CD8-positive, alpha-beta memory T cell (primary cell): ENCODE measurements around the gene RASA3. TPM values are rescaled to one million over a fixed set of nuclear protein-coding genes. Genes with fewer than 3 reads are reported as not detected.

Experiments
- CTCF ChIA-PET: fragments of 350-600 bp; sonication (Branson Sonifier 250); formaldehyde crosslinking; loops from one replicate; lab custom pipeline; 2021; ENCODE audit warnings: antibody characterized with exemption; lab: Charles Lee
- POLR2A ChIA-PET: fragments of 350-600 bp; sonication (Branson Sonifier 250); formaldehyde crosslinking; loops from one replicate; lab custom pipeline; 2021; ENCODE audit warnings: antibody characterized with exemption; lab: Charles Lee
- DNase-seq, 5 donors: peaks; one replicate each; pipeline versions ENCODE4 v3.0.0 to v3.0.0-alpha.2; 2020 to 2022; ENCODE audit warnings: mixed read lengths in 1 of 5
- H3K27ac ChIP-seq: one replicate; pipeline ENCODE4 v1.7.0; 2013; ENCODE audit warnings: low read depth, mild to moderate bottlenecking, low read length, moderate library complexity
- H3K27me3 ChIP-seq: 2 replicates; pipeline ENCODE4 v1.7.0; 2013; ENCODE audit warnings: low read length, mild to moderate bottlenecking; ENCODE audit not compliant: insufficient read depth, poor library complexity, severe bottlenecking
- H3K36me3 ChIP-seq: 2 replicates; pipeline ENCODE4 v1.7.0; 2013; ENCODE audit warnings: mild to moderate bottlenecking, low read length, moderate library complexity; ENCODE audit not compliant: insufficient read depth
- H3K4me1 ChIP-seq: 2 replicates; pipeline ENCODE4 v1.7.0; 2013; ENCODE audit warnings: mild to moderate bottlenecking, low read length, moderate library complexity; ENCODE audit not compliant: insufficient read depth
- H3K4me3 ChIP-seq: 2 replicates; pipeline ENCODE4 v1.7.0; 2013; ENCODE audit warnings: mild to moderate bottlenecking, low read length
- H3K9me3 ChIP-seq: 2 replicates; pipeline ENCODE4 v1.7.0; 2013; ENCODE audit warnings: mild to moderate bottlenecking, low read length
- H3K27ac Mint-ChIP-seq, 8 donors: one replicate each; pipeline ENCODE4 v1.8.0; 2020 to 2021; ENCODE audit warnings: mixed read lengths in 8 of 8, mild to moderate bottlenecking in 6 of 8, inconsistent platforms in 3 of 8, moderate library complexity in 3 of 8
- H3K27me3 Mint-ChIP-seq, 2 donors: one replicate each; pipeline ENCODE4 v1.8.0; 2020 to 2021; ENCODE audit warnings: mixed read lengths in 2 of 2, mild to moderate bottlenecking in 1 of 2, moderate library complexity in 1 of 2
- H3K36me3 Mint-ChIP-seq, 3 donors: one replicate each; pipeline ENCODE4 v1.8.0; 2020 to 2021; ENCODE audit warnings: mixed read lengths in 3 of 3, inconsistent platforms in 1 of 3, mild to moderate bottlenecking in 1 of 3
- H3K4me1 Mint-ChIP-seq, 3 donors: one replicate each; pipeline ENCODE4 v1.8.0; 2020 to 2021; ENCODE audit warnings: mixed read lengths in 3 of 3, inconsistent platforms in 1 of 3, mild to moderate bottlenecking in 1 of 3
- H3K4me3 Mint-ChIP-seq, 7 donors: one replicate each; pipeline ENCODE4 v1.8.0; 2020 to 2021; ENCODE audit warnings: mixed read lengths in 7 of 7, mild to moderate bottlenecking in 6 of 7, moderate library complexity in 4 of 7, inconsistent platforms in 2 of 7
- H3K9me3 Mint-ChIP-seq, 5 donors: one replicate each; pipeline ENCODE4 v1.8.0; 2020 to 2022; ENCODE audit warnings: mixed read lengths in 5 of 5, mild to moderate bottlenecking in 3 of 5, moderate library complexity in 2 of 5, inconsistent platforms in 1 of 5
- polyA plus RNA-seq: library from polyadenylated mRNA; unstranded; fragments of 300-500 nt; fragmentation: Illumina TruSeq; gene quantifications from one replicate; pipeline ENCODE4 v1.2.3, GENCODE V29; 2021
- total RNA-seq, 2 experiments: library from RNA; stranded (reverse); gene quantifications; one replicate each; pipeline ENCODE4 v1.2.3, GENCODE V29; 2021

Gene RASA3
- total and polyA plus RNA-seq, 3 experiments from 2014 or later: 26.4 to 123 (median 27.1) TPM

GRCh38 chr13:113951246-113951999 lies 181.0 kb downstream of the RASA3 start:
- Mint-ChIP-seq H3K4me1 (peaks cover 0 to 16% (median 7%) of the 10 kb centered on the region in 3 donors), H3K9me3 (peaks cover 0 to 6% (median 0%) of the 10 kb centered on the region in 5 donors), H3K36me3 (peaks cover 0 to 27% (median 11%) of the 10 kb centered on the region in 3 donors), H3K4me3 (peak overlapping the region in 2 of 7 donors; percentile 35 to 63), H3K27ac (peak overlapping the region in 2 of 8 donors; percentile 5 to 16), H3K27me3 (no peaks in the 10 kb centered on the region)
- H3K4me1 ChIP-seq: no peaks in the 10 kb centered on the region
- no peak overlapping the region for H3K27ac ChIP-seq
- ChIA-PET POLR2A (no interaction called here), CTCF (no interaction called here)
- no peak overlapping the region for H3K4me3 ChIP-seq
- H3K36me3 ChIP-seq: peaks cover 18% of the 10 kb centered on the region
- DNase-seq: peak in 4 of 5 donors; percentile 13 to 60 (median 30)
- H3K27me3 ChIP-seq: no peaks in the 10 kb centered on the region
- H3K9me3 ChIP-seq: no peaks in the 10 kb centered on the region

GRCh38 chr13:113950451-113951245 lies 181.8 kb downstream of the RASA3 start:
- Histone ChIP-seq H3K27ac (no peak overlapping the region), H3K9me3 (no peaks in the 10 kb centered on the region), H3K4me1 (no peaks in the 10 kb centered on the region), H3K4me3 (no peak overlapping the region), H3K27me3 (no peaks in the 10 kb centered on the region), H3K36me3 (peaks cover 18% of the 10 kb centered on the region)
- DNase-seq: no peak
- Mint-ChIP-seq H3K4me1 (peaks cover 0 to 16% (median 7%) of the 10 kb centered on the region in 3 donors), H3K27ac (peak overlapping the region in 3 of 8 donors; percentile 5 to 92 (median 58)), H3K27me3 (no peaks in the 10 kb centered on the region), H3K4me3 (no peak overlapping the region), H3K36me3 (peaks cover 0 to 21% (median 4%) of the 10 kb centered on the region in 3 donors), H3K9me3 (peaks cover 0 to 7% (median 0%) of the 10 kb centered on the region in 5 donors)
- POLR2A ChIA-PET: no interaction called here
- CTCF ChIA-PET: no interaction called here

GRCh38 chr13:113949546-113949945 lies 182.9 kb downstream of the RASA3 start:
- H3K27ac ChIP-seq: no peak overlapping the region
- H3K4me1 ChIP-seq: no peaks in the 10 kb centered on the region
- H3K4me3 Mint-ChIP-seq: no peak overlapping the region
- ChIA-PET CTCF (no interaction called here), POLR2A (no interaction called here)
- no peaks in the 10 kb centered on the region for H3K9me3 ChIP-seq
- H3K36me3 ChIP-seq: peaks cover 9% of the 10 kb centered on the region
- peaks cover 0 to 16% (median 7%) of the 10 kb centered on the region in 3 donors for H3K4me1 Mint-ChIP-seq
- H3K36me3 Mint-ChIP-seq: peaks cover 0 to 14% (median 0%) of the 10 kb centered on the region in 3 donors
- peak overlapping the region in 2 of 8 donors; percentile 1 to 60 for H3K27ac Mint-ChIP-seq
- no peaks in the 10 kb centered on the region for H3K27me3 ChIP-seq
- H3K9me3 Mint-ChIP-seq: peaks cover 0 to 8% (median 0%) of the 10 kb centered on the region in 5 donors
- H3K4me3 ChIP-seq: no peak overlapping the region
- no peaks in the 10 kb centered on the region for H3K27me3 Mint-ChIP-seq
- DNase-seq: no peak

- Histone ChIP-seq H3K4me1 (no peaks in the 10 kb centered on the region), H3K27ac (no peak overlapping the region), H3K36me3 (no peaks in the 10 kb centered on the region), H3K9me3 (no peaks in the 10 kb centered on the region), H3K4me3 (no peak overlapping the region), H3K27me3 (no peaks in the 10 kb centered on the region)
- ChIA-PET CTCF (no interaction called here), POLR2A (no interaction called here)
- H3K4me1 Mint-ChIP-seq: peaks cover 0 to 16% (median 7%) of the 10 kb centered on the region in 3 donors
- no peak for DNase-seq
- H3K9me3 Mint-ChIP-seq: peaks cover 0 to 4% (median 0%) of the 10 kb centered on the region in 5 donors
- H3K27me3 Mint-ChIP-seq: no peaks in the 10 kb centered on the region
- peaks cover 0 to 6% (median 0%) of the 10 kb centered on the region in 3 donors for H3K36me3 Mint-ChIP-seq
- H3K27ac Mint-ChIP-seq: peak overlapping the region in 4 of 8 donors; percentile 32 to 86 (median 63)
- no peak overlapping the region for H3K4me3 Mint-ChIP-seq
Observed at GRCh38 chr13:113948034-113948742, 184.2 kb downstream of the RASA3 start.

- H3K4me1 ChIP-seq: no peaks in the 10 kb centered on the region
- no peak overlapping the region for H3K4me3 ChIP-seq
- no peak overlapping the region for H3K4me3 Mint-ChIP-seq
- H3K27ac Mint-ChIP-seq: no peak overlapping the region
- peaks cover 0 to 4% (median 0%) of the 10 kb centered on the region in 3 donors for H3K36me3 Mint-ChIP-seq
- H3K27ac ChIP-seq: no peak overlapping the region
- no peaks in the 10 kb centered on the region for H3K9me3 ChIP-seq
- peaks cover 0 to 2% of the 10 kb centered on the region in 2 donors for H3K27me3 Mint-ChIP-seq
- H3K27me3 ChIP-seq: no peaks in the 10 kb centered on the region
- H3K36me3 ChIP-seq: no peaks in the 10 kb centered on the region
- CTCF ChIA-PET: no interaction called here
- no peak for DNase-seq
- POLR2A ChIA-PET: no interaction called here
- peaks cover 0 to 16% (median 7%) of the 10 kb centered on the region in 3 donors for H3K4me1 Mint-ChIP-seq
- H3K9me3 Mint-ChIP-seq: peaks cover 0 to 4% (median 0%) of the 10 kb centered on the region in 5 donors
Observed at GRCh38 chr13:113947311-113948033, 185.0 kb downstream of the RASA3 start.

- H3K36me3 Mint-ChIP-seq: peaks cover 0 to 4% (median 0%) of the 10 kb centered on the region in 3 donors
- peaks cover 0 to 2% of the 10 kb centered on the region in 2 donors for H3K27me3 Mint-ChIP-seq
Observed at GRCh38 chr13:113946409-113947181, 185.8 kb downstream of the RASA3 start.

More at GRCh38 chr13:113946409-113947181, 185.8 kb downstream of the RASA3 start:
- Mint-ChIP-seq H3K4me1 (peaks cover 0 to 13% (median 5%) of the 10 kb centered on the region in 3 donors), H3K27ac (peak overlapping the region in 1 of 8 donors; percentile 34), H3K4me3 (peak overlapping the region in 1 of 7 donors; percentile 81), H3K9me3 (peaks cover 0 to 4% (median 0%) of the 10 kb centered on the region in 5 donors)
- ChIA-PET CTCF (no interaction called here), POLR2A (no interaction called here)
- Histone ChIP-seq H3K27ac (no peak overlapping the region), H3K4me1 (no peaks in the 10 kb centered on the region), H3K9me3 (no peaks in the 10 kb centered on the region), H3K36me3 (no peaks in the 10 kb centered on the region), H3K4me3 (no peak overlapping the region), H3K27me3 (no peaks in the 10 kb centered on the region)
- no peak for DNase-seq
